HG02642 (cell line): ENCODE results near the gene THSD4.
"Not testable (repeated sequence)": the region's sequence is repeated elsewhere in the genome, so short reads cannot be mapped to it uniquely, and the experiment has no call there.

Source experiments
- ATAC-seq: cut with Tn5 transposase; IDR thresholded peaks from one replicate; pipeline ENCODE4 v1.9.1; 2021; ENCODE audit warnings: mild to moderate bottlenecking; ENCODE audit not compliant: unreplicated experiment, poor library complexity

The THSD4 gene

GRCh38 chr15:71306538-71306937 lies 191.3 kb downstream of the THSD4 start:
- no peak for ATAC-seq

DNA sequence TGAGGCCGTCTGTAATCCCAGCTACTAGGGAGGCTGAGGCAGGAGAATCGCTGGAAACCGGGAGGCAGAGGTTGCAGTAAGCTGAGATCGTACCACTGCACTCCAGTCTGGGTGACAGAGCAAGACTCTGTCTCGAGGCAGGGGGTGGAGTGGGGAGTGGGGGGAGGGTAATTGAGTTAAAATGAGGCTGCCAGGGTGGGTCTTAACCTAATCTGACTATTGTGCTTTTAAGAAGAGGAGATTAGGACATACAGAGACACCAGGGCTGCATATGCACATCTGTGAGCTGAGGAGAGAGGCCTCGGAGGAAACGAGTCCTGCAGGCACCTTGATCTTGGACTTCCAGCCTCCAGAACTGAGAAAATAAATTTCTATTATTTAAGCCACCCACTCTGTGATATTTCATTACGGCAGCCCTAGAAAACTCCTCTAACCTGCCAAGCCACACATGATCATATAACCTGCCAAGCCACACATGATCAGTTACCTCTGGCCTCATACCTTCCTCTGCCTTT lies 197.0 kb downstream of the THSD4 start:
- ATAC-seq, result no peak

DNA sequence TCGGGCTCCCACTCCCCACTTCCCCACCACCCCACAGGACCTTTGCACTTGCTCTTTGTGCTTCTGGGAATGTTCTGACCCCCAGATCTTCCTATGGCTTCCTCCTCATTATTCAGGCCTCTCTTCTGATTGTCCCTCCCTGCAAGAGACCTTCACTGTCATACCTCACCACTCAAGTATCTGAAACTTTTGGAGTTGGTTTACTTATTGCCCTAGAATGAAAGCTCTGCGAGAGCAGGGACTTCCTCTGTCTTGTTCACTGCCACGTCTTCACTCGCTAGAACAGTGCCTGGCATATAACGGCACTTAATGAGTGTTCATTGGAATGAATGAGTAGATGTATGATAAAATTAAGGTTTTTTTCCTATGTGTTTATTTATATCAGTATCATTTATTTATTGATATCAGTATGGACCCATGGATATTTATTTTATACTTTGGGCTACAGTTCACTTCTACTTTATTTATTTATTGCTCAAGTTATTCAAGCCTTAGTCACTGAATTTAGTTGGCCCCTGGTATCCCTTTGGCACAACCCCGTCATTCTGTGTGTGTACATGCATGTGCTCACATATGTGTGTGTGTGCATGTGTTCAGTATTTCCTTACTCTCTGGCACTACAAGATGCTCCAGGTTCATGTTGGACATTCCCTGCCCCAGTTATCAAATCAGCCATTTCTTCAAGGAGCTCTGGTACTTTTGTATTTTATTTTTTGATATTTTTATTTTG lies 197.6 kb downstream of the THSD4 start:
- ATAC-seq, result no peak

DNA sequence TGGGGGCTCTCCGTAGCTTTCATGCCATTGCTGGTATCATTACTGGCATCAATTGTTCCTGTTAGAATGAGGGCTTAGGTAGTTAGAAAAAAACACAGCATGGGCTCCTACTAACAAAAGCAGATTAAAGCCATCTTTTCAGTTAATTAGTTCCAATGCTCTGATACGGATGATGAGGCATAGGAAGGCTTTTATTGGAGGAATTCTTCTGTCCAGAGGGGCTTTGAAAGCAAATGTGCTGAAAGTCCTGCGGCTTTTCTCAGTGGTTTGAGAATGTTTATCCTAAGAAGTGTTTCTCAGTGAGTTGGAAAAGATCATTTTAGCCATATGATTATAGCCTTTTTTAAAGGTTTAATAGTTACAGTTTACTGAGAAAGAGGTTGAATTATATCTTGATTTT lies 198.5 kb downstream of the THSD4 start:
- no peak for ATAC-seq

- no peak for ATAC-seq
Measured at GRCh38 chr15:71314956-71315537, 199.8 kb downstream of the THSD4 start.

DNA sequence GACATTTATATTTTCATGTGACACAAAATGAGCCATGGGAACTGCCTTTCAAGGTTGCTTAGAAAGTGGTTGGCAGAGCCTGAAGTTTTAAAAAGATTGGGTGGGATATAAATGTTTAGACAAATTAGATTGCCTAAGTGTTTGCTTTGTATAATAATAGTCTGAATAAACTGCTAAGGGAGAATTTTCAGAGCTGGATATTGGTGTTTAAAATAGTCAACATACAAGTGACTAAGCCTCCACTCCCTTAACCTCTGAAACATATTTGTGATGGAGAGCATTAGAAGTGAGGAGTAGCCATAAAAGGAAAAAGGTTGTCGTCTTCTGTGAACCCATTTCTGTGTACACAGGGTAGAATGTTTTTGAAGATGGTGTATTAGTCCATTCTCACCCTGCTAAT lies 201.6 kb downstream of the THSD4 start:
- no peak for ATAC-seq

GRCh38 chr15:71319424-71319823 lies 204.2 kb downstream of the THSD4 start:
- not testable (repeated sequence) for ATAC-seq

GRCh38 chr15:71319935-71320334 lies 204.7 kb downstream of the THSD4 start:
- ATAC-seq, result no peak

DNA sequence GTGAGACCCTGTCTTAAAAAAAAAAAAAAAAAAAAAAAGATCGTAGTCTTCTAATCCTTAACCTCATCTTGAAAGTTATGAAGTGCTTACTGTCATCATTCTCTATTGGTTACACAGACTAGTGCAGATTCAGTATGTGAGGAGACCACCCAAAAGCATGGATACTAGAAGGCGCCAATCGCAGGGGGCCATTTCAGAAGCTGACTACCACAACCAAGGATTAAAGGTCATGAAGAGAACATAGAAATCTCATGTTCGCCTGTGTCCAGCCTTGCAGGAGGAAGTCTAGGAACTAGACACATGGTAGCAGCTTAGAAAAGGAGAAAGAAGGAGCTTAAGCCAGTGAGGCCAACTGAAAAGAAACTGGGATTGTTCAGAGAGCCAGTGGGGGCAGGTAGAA lies 207.8 kb downstream of the THSD4 start:
- ATAC-seq, result no peak

DNA sequence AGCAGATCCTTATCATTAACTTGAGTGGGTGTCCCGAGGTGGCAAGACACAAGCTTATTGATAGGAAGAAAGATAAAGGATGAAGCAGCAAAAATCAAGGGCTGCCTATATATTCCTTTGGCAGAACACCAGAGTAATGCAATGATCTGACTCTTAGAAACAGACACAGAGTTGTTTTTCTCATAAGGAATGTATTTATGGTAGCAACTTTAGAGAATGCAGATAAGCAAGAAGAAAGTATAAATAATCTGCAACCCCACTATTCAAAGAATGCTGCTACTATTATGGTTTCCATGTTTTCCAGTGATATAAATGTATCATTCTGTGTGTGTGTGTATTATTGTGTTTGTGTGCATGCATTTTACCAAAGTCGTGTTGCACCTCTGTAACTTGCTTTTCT lies 208.3 kb downstream of the THSD4 start:
- no peak for ATAC-seq

DNA sequence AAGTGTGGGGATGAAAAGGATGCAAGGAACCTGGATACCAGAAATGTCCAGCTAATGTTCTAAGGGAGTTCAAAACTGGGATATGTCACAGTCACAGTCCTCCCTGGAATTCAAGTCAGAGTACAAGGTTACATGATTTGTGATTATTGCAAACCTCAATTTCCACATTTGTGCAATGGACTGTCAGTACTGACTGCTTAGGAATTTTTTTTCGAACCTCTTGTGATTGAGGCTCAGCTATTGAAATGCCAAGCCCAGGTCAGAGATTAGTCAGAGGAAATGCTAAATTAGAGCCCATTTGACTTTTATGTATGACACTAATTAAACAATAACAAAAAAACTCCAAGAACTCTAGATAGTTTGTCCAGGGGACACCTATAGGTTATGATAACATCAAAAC lies 210.2 kb downstream of the THSD4 start:
- no peak for ATAC-seq

DNA sequence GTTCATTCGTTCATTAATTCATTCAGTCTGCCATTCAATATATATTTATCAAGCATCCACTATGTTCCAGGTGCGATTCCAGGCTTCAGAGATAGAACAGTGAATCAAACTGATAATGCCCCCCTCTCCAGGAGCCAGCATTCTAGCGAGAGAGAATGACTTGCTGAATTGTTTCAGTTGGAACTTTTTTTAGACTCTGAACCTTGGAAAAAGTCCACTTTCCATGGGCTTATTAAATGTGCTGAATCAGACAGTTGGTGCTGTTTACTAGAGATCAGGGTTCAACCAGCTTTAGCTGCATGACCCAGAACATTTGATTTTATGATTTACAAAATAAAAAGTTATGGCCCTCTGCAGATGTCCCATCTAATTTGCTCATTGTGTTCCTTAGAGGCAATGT lies 213.2 kb downstream of the THSD4 start:
- ATAC-seq, result no peak

DNA sequence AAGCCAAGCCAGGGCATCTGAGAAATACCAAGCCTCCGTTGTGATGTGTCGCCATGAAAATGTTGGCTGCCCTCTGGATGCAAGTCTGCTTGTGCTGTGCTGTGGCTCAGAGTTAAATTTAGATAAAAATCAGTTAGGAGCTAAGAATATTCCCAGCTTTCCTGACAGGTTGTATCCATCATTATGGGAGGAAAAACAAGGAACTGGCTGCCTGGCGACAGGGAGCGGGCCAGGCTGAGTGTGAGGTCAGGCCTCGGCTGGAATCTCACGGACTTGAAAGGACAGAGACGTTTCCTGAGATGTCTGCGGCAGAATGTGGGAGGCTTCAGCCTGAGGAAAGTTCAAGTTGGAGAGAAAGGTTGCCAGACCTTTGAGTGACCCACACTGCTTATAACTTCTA lies 213.8 kb downstream of the THSD4 start:
- ATAC-seq, result no peak

DNA sequence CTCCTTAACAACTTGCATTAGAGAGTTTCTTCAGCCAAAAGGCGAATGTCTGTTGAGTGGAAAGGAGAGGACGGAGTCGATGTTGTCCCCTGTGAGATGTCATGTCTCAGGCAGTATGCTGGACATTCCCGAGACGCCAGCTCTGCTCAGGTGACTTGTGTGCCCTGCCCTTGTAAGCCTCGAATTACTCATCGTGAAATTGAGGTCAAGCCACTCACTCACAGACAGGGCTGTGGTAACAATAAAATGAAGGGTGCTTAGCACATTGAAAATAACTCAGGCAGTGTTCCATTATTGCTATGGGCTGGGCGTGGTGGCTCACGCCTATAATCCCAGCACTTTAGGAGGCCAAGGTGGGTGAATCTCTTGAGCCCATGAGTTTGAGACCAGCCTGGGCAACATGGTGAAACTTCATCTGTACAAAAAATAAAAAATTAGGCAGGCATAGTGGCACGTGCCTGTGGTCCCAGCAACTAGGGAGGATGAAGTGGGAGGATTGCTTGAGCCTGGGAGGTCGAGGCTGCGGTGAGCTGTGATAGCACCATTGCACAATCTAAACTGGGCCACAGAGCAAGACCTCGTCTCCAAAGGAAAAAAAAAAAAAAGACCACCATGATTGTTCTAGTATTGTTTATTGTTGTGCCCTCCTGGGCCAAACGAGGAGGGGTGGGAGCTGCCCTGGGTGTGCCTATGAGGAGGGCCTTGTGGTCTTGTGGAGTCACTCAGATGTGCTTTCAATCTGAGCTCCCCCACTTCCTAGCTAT lies 214.4 kb downstream of the THSD4 start:
- ATAC-seq, result no peak

DNA sequence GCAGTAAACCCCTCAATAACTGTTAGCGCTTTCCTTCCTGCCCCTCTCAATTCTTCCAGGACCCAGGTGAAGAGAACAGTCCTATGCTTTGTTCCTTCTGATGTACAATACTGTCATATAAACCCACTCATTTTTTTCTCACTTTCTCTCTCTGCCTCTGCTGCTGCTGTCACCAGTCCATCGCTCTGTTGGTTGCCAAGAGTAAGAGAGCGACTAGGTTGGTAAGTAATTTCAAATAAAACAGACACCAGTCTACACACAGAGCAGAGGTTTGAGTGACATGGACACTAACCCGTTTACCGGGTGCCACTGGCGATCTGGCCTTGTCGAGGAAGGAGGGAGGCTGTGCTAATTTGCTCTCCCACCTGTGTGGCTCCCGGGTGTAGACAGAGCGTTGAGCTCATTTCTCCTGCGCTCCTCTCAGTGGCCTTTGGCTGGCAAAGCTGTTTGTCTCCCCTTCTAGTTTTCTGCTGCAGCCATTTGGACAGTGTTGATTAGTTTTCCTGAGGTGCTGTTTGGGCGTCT lies 215.4 kb downstream of the THSD4 start:
- ATAC-seq, result no peak

- no peak for ATAC-seq
Measured at GRCh38 chr15:71331173-71331572, 215.9 kb downstream of the THSD4 start.

DNA sequence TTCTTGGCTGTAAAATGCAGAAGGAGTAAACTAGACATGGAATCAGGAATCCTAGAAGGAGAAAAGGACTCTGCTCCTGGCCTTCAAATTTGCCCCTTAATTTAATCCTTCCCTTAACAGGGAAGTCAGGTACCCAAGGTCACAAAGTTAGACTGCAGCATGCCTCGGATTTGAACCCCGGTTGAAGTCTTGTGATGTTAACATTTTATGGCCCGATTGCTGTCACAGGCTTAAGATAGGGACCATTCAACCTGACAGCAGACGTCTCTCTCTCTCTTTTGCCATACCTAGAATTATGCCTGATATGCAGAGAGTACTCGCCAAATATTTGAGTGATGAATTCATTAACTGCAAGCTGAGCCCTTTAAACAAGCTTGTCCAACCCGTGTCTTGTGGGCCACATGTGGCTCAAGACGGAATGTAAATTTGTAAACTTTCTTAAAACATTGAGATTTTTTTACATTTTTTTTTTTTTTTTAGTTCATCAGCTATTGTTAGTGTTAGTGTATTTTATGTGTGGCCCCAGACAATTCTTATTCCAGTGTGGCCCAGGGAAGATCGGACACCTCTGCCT lies 217.2 kb downstream of the THSD4 start:
- no peak for ATAC-seq

GRCh38 chr15:71333136-71333700 lies 217.9 kb downstream of the THSD4 start:
- ATAC-seq, result no peak

DNA sequence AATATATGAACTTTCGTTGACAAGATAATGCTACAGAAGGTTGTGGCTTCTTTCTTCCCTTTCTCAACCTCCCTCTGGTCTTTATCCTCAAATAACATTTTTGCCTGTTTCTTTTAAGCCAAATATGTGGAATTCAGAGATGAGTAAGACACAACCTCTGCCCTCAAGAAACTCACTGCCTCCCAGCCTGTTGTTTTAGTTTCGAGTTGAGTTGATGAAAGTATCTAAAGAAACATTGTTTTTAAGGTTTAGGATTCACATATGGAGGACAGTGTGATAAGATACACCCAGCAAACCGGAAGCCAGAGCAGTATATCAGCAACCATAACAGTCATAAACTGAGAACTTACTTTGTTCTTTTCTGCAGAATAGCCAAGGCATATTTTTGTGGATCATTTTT lies 218.6 kb downstream of the THSD4 start:
- ATAC-seq, result no peak

DNA sequence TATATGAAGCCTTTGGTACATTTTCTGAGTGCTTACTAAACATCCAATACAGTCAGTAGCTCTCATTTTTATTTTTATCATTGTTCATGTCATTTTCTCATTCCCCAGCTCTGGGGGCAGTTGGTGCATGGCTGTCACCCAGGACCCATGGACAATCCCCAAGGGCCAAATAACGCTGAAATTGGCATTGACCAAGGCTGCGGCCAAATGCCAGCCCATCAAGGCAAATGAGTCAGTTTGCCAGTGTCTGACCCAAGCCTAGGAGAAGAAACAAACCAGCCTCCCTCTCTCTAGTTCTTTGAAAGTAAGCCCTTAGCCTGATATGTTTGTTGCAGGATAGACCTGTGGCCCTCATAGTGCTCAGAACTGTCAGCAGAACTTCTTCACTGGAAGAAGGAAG lies 219.2 kb downstream of the THSD4 start:
- ATAC-seq, result no peak
